IPS-20b (cell line): Measurements from ENCODE around the gene GRM2.
"Not testable (repeated sequence)": the region's sequence is repeated elsewhere in the genome, so short reads cannot be mapped to it uniquely, and the experiment has no call there.

ENCODE experiments used
- H3K27ac ChIP-seq: one replicate; pipeline ENCODE4 v1.5.1; 2013; ENCODE audit warnings: low read length
- H3K27me3 ChIP-seq: 2 replicates; pipeline ENCODE4 v1.6.1; 2013; ENCODE audit warnings: mild to moderate bottlenecking, low read length, inconsistent platforms; ENCODE audit not compliant: insufficient read depth
- H3K36me3 ChIP-seq: 2 replicates; pipeline ENCODE4 v1.6.1; 2013; ENCODE audit warnings: low read depth, mild to moderate bottlenecking, inconsistent platforms, low read length, moderate library complexity; ENCODE audit not compliant: insufficient read depth
- H3K4me1 ChIP-seq: 2 replicates; pipeline ENCODE4 v1.6.1; 2013; ENCODE audit warnings: mild to moderate bottlenecking, control low read depth, inconsistent platforms, low read length, moderate library complexity; ENCODE audit not compliant: insufficient read depth
- H3K4me3 ChIP-seq: 2 replicates; pipeline ENCODE4 v1.5.1; 2013; ENCODE audit warnings: mild to moderate bottlenecking, low read length, inconsistent platforms
- H3K9ac ChIP-seq: 2 replicates; pipeline ENCODE4 v1.6.1; 2013; ENCODE audit warnings: low read depth, mild to moderate bottlenecking, inconsistent platforms, low read length, moderate library complexity
- H3K9me3 ChIP-seq: 2 replicates; pipeline ENCODE4 v1.6.1; 2013; ENCODE audit warnings: mild to moderate bottlenecking, low read depth, low read length, inconsistent platforms; ENCODE audit not compliant: insufficient read depth

Gene GRM2

DNA sequence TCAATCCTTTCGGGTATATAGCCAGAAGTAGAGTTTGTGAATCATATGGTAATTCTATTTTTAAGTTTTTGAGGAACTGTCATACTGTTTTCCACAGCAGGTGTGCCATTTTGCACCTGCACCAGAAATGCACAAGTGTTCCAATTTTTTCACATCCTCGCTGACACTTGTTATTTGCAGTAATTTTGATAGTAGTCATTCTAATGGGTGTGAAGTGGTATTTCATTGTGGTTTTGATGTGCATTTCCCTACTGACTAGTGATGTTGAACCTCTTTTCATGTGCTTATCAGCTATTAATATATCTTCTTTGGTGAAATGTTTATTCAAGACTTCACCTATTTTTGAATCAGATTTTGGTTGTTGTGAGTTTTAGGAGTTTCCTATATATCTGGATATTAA, 29.1 kb downstream of the GRM2 start:
- no peak overlapping the region for H3K9ac ChIP-seq
- H3K27me3 ChIP-seq: no peaks in the 10 kb centered on the region
- no peak overlapping the region for H3K27ac ChIP-seq
- H3K4me3 ChIP-seq: no peak overlapping the region
- H3K36me3 ChIP-seq: no peaks in the 10 kb centered on the region
- no peaks in the 10 kb centered on the region for H3K9me3 ChIP-seq
- peaks cover 10% of the 10 kb centered on the region; the same call in 1 of the 2 replicates for H3K4me1 ChIP-seq

DNA sequence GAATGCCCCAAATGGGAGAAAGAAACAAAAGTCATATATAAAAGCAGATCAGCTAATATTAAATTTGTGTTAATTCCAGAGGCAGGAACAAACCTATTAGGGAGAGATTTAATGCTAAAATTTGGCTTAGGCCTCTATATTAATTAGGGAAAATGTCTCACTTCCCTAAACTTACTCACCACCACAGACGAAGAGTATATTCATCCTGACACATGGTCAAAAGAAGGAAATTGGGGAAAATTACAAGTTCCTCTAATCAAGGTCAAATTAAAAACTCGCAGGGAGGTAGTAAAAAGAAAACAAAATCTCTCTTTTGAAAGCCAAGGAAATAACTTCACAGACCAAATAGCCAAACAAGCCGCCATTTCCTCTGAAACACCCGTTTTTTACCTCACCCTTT, 32.2 kb downstream of the GRM2 start:
- no peaks in the 10 kb centered on the region for H3K9me3 ChIP-seq
- H3K9ac ChIP-seq: no peak overlapping the region
- H3K4me1 ChIP-seq: peaks cover 10% of the 10 kb centered on the region; the same call in 1 of the 2 replicates
- H3K4me3 ChIP-seq: no peak overlapping the region
- H3K27ac ChIP-seq: no peak overlapping the region
- H3K36me3 ChIP-seq: no peaks in the 10 kb centered on the region
- no peaks in the 10 kb centered on the region for H3K27me3 ChIP-seq

DNA sequence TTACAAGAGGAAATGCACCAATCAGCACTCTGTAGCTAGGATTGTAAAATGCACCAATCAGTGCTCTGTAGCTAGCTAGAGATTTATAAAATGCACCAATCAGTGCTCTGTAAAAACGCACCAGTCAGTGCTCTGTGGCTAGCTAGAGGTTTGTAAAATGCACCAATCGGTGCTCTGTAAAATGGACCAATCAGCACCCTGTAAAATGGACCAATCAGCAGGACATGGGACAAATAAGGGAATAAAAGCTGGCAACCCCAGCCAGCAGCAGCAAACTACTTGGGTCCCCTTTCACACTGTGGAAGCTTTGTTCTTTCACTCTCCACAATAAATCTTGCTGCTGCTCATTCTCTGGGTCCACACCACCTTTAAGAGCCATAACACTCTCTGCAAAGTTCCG, 35.5 kb downstream of the GRM2 start:
- not testable (repeated sequence) for H3K27ac ChIP-seq, H3K9me3 ChIP-seq, H3K36me3 ChIP-seq, H3K9ac ChIP-seq, H3K4me1 ChIP-seq, H3K27me3 ChIP-seq
- 0 out of 2 replicates have a peak overlapping the region, but pooled peaks have one; percentile 1 for H3K4me3 ChIP-seq

DNA sequence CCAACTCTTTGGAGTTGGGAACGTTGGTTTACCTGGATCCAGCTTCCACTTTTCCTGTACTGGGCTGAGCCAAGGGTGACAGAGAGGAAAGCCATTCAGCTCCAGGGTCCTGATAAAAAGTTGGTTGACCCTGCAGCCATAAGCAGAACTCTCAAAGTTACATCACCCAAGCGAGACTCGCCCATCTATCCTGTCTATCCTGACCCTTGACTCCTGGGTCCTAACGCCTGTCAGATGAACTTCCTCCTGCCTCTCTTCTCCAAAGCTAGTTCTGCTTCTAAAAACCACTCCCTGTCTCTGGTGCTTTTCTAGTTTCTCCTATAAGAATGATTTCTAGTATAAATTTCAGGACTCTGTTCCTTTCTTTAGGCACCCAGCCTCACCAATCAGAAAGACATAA, 36.1 kb downstream of the GRM2 start:
- not testable (repeated sequence) for H3K36me3 ChIP-seq, H3K27me3 ChIP-seq, H3K9ac ChIP-seq, H3K9me3 ChIP-seq, H3K27ac ChIP-seq, H3K4me1 ChIP-seq
- H3K4me3 ChIP-seq: 0 out of 2 replicates have a peak overlapping the region, but pooled peaks have one; percentile 1

DNA sequence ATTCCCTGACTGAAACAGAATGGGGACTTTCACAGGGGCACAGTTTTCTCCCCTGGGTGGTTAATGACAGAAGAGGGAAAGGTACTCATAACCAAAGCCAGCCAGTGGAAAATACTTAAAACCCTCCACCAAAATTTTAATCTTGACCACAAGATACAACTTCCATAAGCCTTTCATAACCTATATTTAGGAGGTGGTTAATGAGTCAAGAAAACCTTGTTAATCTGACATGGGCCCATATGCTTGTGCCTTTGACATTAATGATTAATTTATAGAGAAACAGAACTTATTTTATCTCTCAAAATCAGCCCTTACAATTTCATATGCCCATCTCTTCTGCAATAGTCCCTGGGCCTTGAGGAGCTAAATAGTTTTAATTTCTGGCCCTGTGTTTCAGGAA, 41.0 kb downstream of the GRM2 start:
- Histone ChIP-seq H3K4me3 (no peak overlapping the region), H3K4me1 (0 out of 2 replicates have a peak, but pooled peaks cover 4% of the 10 kb centered on the region), H3K9me3 (peaks cover 9% of the 10 kb centered on the region), H3K27ac (no peak overlapping the region), H3K36me3 (no peaks in the 10 kb centered on the region), H3K27me3 (no peaks in the 10 kb centered on the region), H3K9ac (no peak overlapping the region)

DNA sequence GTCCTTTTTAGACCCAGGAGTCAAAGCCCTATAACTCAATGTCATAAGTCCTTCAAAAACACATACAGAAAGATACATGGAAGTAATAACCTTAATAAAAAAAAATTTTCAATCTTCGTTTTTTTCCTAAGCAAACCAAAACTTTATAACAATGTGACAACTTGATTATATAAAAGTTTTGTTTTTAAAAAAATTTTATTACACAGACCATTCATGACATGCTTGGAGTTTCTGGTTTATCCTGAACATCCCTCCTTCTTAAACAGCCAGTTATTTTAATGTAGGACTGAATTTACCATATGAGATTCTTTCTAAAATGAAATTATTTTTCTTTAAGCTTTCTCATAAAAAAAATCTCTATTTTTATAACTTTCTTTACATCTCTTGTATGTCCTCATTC, 41.5 kb downstream of the GRM2 start:
- no peaks in the 10 kb centered on the region for H3K36me3 ChIP-seq
- H3K27ac ChIP-seq: no peak overlapping the region
- no peaks in the 10 kb centered on the region for H3K27me3 ChIP-seq
- H3K9me3 ChIP-seq: peaks cover 9% of the 10 kb centered on the region
- no peak overlapping the region for H3K4me3 ChIP-seq
- H3K9ac ChIP-seq: no peak overlapping the region
- H3K4me1 ChIP-seq: peaks cover 4% of the 10 kb centered on the region; the same call in 1 of the 2 replicates

DNA sequence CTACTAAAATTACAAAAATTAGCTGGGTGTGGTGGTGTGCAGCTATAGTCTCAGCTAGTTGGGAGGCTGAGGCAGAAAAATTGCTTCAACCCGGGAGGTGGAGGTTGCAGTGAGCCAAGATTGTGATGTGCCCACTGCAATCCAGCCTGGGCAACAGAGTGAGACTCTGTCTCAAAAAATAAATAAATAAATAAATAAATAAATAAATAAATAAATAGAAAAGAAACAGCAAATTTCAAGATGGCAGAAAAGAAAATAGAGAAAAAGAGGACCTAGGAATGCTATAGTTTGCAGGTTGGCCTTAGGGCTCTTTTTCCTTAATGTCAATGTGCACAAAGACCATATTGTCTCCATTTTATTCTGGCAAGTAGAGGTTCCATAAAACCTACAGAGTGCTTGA, 44.0 kb downstream of the GRM2 start:
- H3K9me3 ChIP-seq: peaks cover 9% of the 10 kb centered on the region
- H3K4me3 ChIP-seq: no peak overlapping the region
- H3K4me1 ChIP-seq: peaks cover 9% of the 10 kb centered on the region; the same call in 1 of the 2 replicates
- no peak overlapping the region for H3K9ac ChIP-seq
- no peaks in the 10 kb centered on the region for H3K36me3 ChIP-seq
- H3K27me3 ChIP-seq: no peaks in the 10 kb centered on the region
- H3K27ac ChIP-seq: no peak overlapping the region

DNA sequence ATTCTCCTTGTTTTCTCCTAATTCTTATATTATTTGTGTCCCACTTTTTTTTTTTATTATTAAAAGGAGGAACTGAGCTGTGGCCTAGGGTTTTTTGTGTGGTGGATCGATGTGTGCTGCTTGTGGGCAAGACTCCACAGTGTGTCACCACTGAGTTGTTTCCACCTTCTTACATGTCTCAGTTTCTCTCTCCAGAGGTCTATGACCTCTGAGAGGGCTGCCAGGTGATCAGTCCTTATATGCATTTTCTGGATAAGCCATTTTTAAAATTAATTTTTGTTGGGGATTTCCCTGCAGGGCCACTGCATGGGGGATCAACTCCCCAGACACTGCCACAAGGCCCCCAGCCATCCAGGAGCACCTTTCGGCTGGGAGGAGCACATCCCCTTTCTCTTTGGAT, 44.4 kb downstream of the GRM2 start:
- H3K4me3 ChIP-seq: no peak overlapping the region
- H3K27me3 ChIP-seq: no peaks in the 10 kb centered on the region
- no peak overlapping the region for H3K9ac ChIP-seq
- H3K36me3 ChIP-seq: no peaks in the 10 kb centered on the region
- H3K27ac ChIP-seq: no peak overlapping the region
- H3K9me3 ChIP-seq: peaks cover 9% of the 10 kb centered on the region
- peaks cover 9% of the 10 kb centered on the region; the same call in 1 of the 2 replicates for H3K4me1 ChIP-seq

DNA sequence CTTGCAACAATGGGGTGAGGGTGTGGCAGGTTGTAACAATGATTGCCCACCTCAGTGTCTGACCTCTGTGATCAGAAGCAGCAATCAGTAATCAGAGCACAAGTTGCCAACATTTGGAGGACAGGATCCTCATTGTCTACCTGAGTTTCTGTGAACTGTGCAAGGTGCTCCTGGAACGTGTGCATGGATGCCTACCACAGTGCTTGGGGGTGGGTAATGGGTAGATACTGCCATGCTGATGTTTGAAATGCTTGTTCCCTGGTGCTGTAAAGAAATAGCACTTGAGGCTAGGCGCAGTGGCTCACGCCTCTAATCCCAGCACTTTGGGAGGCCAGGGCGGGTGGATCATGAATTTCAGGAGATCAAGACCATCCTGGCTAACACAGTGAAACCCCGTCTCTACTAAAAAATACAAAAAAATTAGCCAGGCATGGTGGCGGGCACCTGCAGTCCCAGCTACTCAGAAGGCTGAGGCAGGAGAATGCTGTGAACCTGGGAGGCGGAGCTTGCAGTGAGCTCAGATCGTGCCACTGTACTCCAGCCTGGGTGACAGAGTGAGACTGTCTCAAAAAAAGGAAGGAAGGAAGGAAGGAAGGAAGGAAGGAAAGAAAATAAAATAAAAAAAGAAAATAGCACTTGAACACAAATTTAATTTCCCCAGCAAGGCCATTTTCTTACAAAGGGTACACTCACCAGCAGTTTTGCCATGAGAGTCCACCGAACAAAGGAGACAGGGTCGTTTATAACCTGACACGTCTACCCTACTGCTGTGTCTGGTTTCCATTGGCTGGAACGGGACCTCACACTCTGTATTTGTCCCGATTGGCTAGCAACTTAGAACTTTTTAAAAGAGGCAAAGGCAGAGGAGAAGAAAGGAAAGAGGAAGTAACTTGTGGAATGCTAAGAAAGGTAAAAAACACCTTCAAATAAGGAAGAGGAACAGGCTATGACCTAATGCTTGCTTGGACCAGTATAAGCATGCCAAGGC, 47.2 kb downstream of the GRM2 start:
- H3K27ac ChIP-seq, H3K27me3 ChIP-seq: not testable (repeated sequence)

DNA sequence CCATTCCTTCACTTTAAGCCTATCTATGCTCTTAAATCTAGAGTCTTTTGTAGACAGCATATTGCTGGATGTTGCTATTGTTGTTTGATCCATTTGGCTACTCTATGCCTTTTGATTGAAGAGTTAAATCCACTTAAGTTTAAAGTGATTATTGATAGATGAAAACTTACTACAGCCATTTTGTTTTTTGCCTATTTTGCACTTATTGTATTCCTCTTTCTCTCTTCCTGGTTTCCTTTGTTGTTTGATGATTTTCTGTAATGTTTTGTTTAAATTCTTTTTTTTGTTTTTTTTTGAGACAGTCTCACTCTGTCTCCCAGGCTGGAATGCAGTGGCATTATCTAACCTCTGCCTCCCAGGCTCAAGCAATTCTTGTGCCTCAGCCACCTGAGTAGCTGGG, 52.3 kb downstream of the GRM2 start:
- Histone ChIP-seq H3K9me3 (peaks cover 12% of the 10 kb centered on the region; the same call in 1 of the 2 replicates), H3K9ac (no peak overlapping the region), H3K4me1 (no peaks in the 10 kb centered on the region), H3K4me3 (no peak overlapping the region), H3K27me3 (no peaks in the 10 kb centered on the region), H3K27ac (no peak overlapping the region), H3K36me3 (no peaks in the 10 kb centered on the region)

More for the DNA sequence above, 47.2 kb downstream of the GRM2 start:
- not testable (repeated sequence) for H3K36me3 ChIP-seq, H3K9ac ChIP-seq, H3K4me3 ChIP-seq, H3K9me3 ChIP-seq, H3K4me1 ChIP-seq
